HUES48 (cell line): ENCODE measurements around the gene XAGE2.
"Not testable (repeated sequence)": the region's sequence is repeated elsewhere in the genome, so short reads cannot be mapped to it uniquely, and the experiment has no call there.

ENCODE experiments used
- H3K27ac ChIP-seq: one replicate; pipeline ENCODE4 v1.7.0; 2013; ENCODE audit warnings: low read depth, low read length, inconsistent platforms
- H3K27me3 ChIP-seq: 2 replicates; pipeline ENCODE4 v1.6.1; 2013; ENCODE audit warnings: mild to moderate bottlenecking, low read length; ENCODE audit not compliant: control insufficient read depth, insufficient read depth
- H3K36me3 ChIP-seq: 2 replicates; pipeline ENCODE4 v1.6.1; 2013; ENCODE audit warnings: low read length; ENCODE audit not compliant: control insufficient read depth, insufficient read depth
- H3K4me1 ChIP-seq: 2 replicates; pipeline ENCODE4 v1.6.1; 2013; ENCODE audit warnings: mild to moderate bottlenecking, low read length; ENCODE audit not compliant: control insufficient read depth, insufficient read depth
- H3K4me3 ChIP-seq: 2 replicates; pipeline ENCODE4 v1.5.1; 2013; ENCODE audit warnings: mild to moderate bottlenecking, low read depth, low read length
- H3K9ac ChIP-seq: 2 replicates; pipeline ENCODE4 v1.6.1; 2013; ENCODE audit warnings: mild to moderate bottlenecking, low read depth, low read length, moderate library complexity
- H3K9me3 ChIP-seq: 2 replicates; pipeline ENCODE4 v1.6.1; 2013; ENCODE audit warnings: low read length; ENCODE audit not compliant: control insufficient read depth, insufficient read depth

XAGE2 gene, protein sequence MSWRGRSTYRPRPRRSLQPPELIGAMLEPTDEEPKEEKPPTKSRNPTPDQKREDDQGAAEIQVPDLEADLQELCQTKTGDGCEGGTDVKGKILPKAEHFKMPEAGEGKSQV

DNA sequence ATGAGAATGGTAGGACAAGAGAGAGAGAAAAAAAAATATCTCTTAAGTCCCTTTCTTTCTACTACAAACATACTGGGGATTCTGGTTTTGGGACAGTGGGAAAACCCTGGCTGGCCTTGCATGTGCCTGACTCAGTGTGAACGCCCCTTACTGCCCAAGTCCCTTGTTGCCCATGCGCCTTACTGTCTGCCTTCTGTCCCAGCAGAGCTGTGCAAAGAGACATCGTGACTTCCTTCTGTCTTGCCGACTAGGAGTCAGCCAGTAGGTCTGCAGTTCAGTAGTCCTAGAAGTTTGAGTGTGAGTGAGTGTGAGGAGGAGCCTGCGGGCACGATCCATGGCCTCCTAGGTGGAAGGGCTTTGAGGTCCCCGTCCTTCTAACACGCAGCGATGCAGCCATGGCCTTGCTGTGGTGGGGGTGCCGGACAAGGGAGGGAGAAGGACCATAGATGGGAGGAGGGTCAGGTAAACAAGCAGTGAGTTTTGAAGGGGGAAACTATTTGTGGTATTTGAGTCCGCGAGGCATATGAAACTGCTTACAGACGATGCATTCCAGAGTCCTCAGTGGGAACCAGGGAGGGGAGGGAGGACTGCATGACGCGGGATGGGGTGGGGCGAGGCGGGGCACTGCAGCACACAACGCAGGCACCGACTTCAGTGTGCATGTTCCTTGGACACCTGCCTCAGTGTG is at the start of gene XAGE2:
TSS of gene XAGE2 (plus strand) at position 654 of the 688 bp plus-strand sequence. CDS start 994 bp downstream, outside the sequence.
- Histone ChIP-seq H3K9me3 (peaks cover 32% of the 10 kb centered on the region), H3K4me3 (no peak within 1 kb of the TSS), H3K27ac (no peak within 1 kb of the TSS), H3K27me3 (no peaks in the 10 kb centered on the region), H3K9ac (no peak within 1 kb of the TSS), H3K4me1 (no peaks in the 10 kb centered on the region), H3K36me3 (no peaks in the 10 kb centered on the region)

DNA sequence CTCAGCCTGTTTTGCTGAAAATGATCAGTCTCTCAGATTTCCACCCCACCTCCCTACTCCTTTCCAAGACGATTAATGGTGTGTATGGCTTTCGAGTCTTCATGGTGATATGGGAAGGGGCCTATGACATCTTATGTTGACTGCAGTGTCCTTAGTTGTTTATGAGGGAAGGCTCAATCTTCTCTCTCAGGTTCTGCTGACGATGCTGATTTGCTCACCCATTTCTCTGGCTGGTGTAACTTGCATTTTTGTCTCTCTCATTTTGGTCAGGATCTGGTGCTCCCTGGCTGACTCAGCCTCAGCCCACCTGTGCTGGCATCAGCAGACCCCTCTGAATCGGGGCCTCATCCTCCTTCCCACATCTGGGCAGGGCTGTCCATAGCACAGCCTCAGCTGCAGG is 31.4 kb upstream of the XAGE2 start:
- Histone ChIP-seq H3K4me1 (no peaks in the 10 kb centered on the region), H3K36me3 (no peaks in the 10 kb centered on the region), H3K27ac (no peak overlapping the region), H3K27me3 (no peaks in the 10 kb centered on the region), H3K9ac (no peak overlapping the region), H3K9me3 (peaks cover 42% of the 10 kb centered on the region), H3K4me3 (no peak overlapping the region)

- Histone ChIP-seq H3K9ac (no peak overlapping the region), H3K9me3 (peaks cover 26% of the 10 kb centered on the region), H3K4me3 (no peak overlapping the region), H3K27me3 (no peaks in the 10 kb centered on the region), H3K4me1 (no peaks in the 10 kb centered on the region), H3K36me3 (no peaks in the 10 kb centered on the region), H3K27ac (no peak overlapping the region)
Observed at GRCh38 chrX:52341493-52341892, 27.3 kb upstream of the XAGE2 start.

GRCh38 chrX:52343131-52343530 is 25.7 kb upstream of the XAGE2 start:
- not testable (repeated sequence) for H3K4me1 ChIP-seq, H3K36me3 ChIP-seq, H3K27ac ChIP-seq, H3K27me3 ChIP-seq, H3K4me3 ChIP-seq, H3K9ac ChIP-seq
- H3K9me3 ChIP-seq = peaks cover 19% of the 10 kb centered on the region; the same call in 1 of the 2 replicates

- H3K4me3 ChIP-seq, H3K9ac ChIP-seq, H3K4me1 ChIP-seq, H3K27me3 ChIP-seq, H3K36me3 ChIP-seq, H3K27ac ChIP-seq: not testable (repeated sequence)
- H3K9me3 ChIP-seq = peaks cover 26% of the 10 kb centered on the region; the same call in 1 of the 2 replicates
Observed at GRCh38 chrX:52345402-52345801, 23.4 kb upstream of the XAGE2 start.

DNA sequence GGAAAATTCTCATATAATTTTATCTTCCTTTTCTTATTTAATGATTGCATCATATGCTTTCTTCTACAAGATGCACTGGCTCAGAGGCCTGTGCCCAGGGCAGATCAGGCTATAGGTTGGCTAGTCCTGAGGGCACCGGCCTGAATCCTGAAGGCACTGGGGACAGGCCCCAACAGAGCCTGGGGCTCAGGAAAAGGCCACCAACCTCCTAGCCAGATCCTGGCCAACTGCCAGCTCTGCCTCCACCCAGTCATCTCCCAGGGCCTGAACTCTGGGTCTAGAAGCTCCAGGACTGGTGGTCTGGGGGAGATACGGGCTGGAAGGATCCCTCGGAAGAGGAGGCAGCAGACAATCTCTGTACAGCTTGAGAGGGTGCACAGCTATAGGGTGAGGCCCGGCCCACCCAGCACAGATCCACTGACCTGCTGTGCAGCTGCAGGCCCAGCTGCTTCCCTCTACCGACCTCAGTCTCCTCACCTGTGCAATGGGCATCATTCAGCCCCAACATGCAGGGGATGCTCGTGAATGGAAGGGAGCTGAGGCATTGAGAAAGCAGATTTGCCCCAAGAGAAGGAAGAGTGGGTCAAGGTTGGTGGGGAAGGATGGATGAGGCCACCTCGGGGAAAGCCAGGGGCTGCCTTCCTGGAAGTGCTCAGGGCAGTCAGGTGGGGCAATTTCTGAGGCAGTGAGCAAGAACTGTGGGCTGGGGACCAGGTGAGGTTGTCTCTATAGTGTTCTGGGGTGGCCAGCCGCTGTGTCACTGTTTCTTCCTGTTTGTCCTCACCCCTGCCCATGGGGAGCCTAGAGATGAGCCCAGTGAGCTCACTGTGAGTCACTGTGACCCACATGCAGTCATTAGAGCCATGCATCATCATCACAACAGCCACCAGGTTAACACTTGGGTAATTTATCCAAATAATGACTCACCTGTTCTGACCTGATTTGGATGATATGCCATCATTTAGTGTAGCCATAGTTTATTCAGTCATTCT is 22.4 kb upstream of the XAGE2 start:
- H3K4me3 ChIP-seq = no peak overlapping the region
- no peaks in the 10 kb centered on the region for H3K27me3 ChIP-seq
- no peak overlapping the region for H3K27ac ChIP-seq
- no peak overlapping the region for H3K9ac ChIP-seq
- H3K9me3 ChIP-seq = peaks cover 26% of the 10 kb centered on the region; the same call in 1 of the 2 replicates
- no peaks in the 10 kb centered on the region for H3K36me3 ChIP-seq
- 0 out of 2 replicates have a peak, but pooled peaks cover 2% of the 10 kb centered on the region for H3K4me1 ChIP-seq

DNA sequence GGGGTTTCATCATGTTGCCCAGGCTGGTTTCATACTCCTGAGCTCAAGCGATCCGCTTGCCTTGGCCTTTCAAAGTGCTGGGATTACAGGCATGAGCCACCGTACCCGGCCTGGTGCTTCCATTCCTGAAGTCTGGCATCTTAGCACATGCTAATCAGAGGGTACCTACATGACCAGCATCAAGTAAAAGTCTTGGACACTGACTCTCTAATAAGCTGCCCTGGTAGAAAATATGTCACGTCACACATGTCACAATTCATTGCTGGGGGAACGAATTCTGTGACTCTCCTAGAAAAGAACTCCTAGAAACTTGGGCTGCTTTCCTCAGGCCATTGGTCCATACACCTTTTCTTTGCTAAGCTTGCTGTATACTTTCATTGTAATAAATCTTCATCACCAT is 19.1 kb upstream of the XAGE2 start:
- H3K4me1 ChIP-seq = peaks cover 18% of the 10 kb centered on the region
- no peaks in the 10 kb centered on the region for H3K36me3 ChIP-seq
- H3K27me3 ChIP-seq = no peaks in the 10 kb centered on the region
- H3K27ac ChIP-seq = no peak overlapping the region
- no peak overlapping the region for H3K4me3 ChIP-seq
- peaks cover 27% of the 10 kb centered on the region; the same call in 1 of the 2 replicates for H3K9me3 ChIP-seq
- no peak overlapping the region for H3K9ac ChIP-seq

DNA sequence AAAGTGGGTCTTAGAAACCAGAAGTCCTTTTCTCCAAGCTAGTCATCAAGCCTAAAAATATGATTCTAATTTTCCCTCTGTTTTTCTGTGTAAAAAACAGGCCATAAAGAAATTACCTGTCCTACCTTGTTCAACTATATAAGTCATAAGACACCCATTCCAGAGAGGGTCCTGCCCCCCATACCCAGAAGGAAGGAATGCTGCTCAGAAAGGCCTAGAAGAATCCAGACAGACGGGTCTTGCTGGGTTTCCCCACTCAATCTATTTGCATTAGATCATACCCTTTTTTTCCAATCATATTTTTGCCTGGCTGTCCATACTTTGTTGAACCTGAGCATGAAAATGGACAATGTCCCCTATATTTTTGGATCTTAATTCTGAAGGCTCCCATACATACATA is 16.3 kb upstream of the XAGE2 start:
- no peak overlapping the region for H3K27ac ChIP-seq
- H3K9me3 ChIP-seq = peaks cover 21% of the 10 kb centered on the region; the same call in 1 of the 2 replicates
- no peak overlapping the region for H3K4me3 ChIP-seq
- H3K9ac ChIP-seq = no peak overlapping the region
- H3K4me1 ChIP-seq = peaks cover 18% of the 10 kb centered on the region
- no peaks in the 10 kb centered on the region for H3K36me3 ChIP-seq
- no peaks in the 10 kb centered on the region for H3K27me3 ChIP-seq

- H3K9ac ChIP-seq = no peak overlapping the region
- no peaks in the 10 kb centered on the region for H3K27me3 ChIP-seq
- peaks cover 18% of the 10 kb centered on the region for H3K4me1 ChIP-seq
- no peaks in the 10 kb centered on the region for H3K36me3 ChIP-seq
- peak overlapping the region; percentile 46 for H3K27ac ChIP-seq
- peaks cover 24% of the 10 kb centered on the region; the same call in 1 of the 2 replicates for H3K9me3 ChIP-seq
- no peak overlapping the region for H3K4me3 ChIP-seq
Observed at GRCh38 chrX:52353838-52354237, 15.0 kb upstream of the XAGE2 start.

DNA sequence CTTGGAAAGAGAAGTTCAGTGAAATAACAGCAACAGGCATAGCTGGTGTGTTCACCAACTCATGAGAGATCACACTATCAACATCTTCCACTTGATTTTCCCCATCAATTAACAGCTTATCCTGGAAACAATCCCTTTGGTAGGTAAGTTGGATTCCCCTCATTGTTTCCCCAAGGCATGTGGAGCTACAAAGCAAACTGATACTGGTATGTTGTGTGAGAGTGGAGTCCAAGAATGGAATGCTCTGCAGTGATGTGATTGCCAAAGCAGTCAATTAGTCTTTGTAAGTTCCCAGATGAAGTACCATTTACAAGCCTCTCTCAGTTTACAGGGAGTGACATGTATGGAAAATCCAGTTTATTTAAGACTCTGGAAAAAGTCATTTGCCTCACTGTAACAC is 13.7 kb upstream of the XAGE2 start:
- Histone ChIP-seq H3K36me3 (no peaks in the 10 kb centered on the region), H3K9me3 (peaks cover 16% of the 10 kb centered on the region), H3K27me3 (no peaks in the 10 kb centered on the region), H3K27ac (no peak overlapping the region), H3K9ac (no peak overlapping the region), H3K4me1 (peaks cover 18% of the 10 kb centered on the region), H3K4me3 (no peak overlapping the region)
